ENCODE results near the gene UNK.

DNA sequence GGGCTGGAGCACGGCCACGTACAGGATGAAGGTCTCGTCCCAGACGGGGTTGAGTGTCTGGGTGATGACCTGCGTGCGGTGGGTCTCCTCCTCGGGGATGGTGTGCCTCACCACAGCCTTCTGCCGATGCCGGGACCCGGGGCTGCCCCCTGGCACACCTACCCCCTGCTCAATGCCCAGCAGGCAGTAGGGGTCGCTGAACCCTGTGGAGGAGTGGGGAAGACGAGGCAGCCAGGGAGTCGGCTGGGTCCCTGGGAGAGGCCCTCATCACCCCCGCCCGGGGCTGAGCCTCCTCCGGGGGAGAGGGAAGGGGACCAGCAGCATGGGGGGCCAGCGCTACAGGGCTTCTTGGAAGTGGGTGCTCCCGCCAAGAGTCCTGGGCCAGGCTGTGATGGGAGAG is 57.8 kb downstream of the UNK start:
- no peak for TF ChIP-seq POLR2A (IDR thresholded peaks at IDR 0.05; ENCODE audit: low read depth, low read length)
- no peak for TF ChIP-seq POLR2AphosphoS5 (IDR thresholded peaks at IDR 0.05; ENCODE audit: low read depth, low read length)

Data from GM12892 (cell line).